ENCODE data around the gene SIAH2. TPM values are rescaled to one million over a fixed set of nuclear protein-coding genes. Genes with fewer than 3 reads are reported as not detected.

SIAH2 gene
- total RNA-seq, 1 experiment from 2014 or later: 17.1 TPM

DNA sequence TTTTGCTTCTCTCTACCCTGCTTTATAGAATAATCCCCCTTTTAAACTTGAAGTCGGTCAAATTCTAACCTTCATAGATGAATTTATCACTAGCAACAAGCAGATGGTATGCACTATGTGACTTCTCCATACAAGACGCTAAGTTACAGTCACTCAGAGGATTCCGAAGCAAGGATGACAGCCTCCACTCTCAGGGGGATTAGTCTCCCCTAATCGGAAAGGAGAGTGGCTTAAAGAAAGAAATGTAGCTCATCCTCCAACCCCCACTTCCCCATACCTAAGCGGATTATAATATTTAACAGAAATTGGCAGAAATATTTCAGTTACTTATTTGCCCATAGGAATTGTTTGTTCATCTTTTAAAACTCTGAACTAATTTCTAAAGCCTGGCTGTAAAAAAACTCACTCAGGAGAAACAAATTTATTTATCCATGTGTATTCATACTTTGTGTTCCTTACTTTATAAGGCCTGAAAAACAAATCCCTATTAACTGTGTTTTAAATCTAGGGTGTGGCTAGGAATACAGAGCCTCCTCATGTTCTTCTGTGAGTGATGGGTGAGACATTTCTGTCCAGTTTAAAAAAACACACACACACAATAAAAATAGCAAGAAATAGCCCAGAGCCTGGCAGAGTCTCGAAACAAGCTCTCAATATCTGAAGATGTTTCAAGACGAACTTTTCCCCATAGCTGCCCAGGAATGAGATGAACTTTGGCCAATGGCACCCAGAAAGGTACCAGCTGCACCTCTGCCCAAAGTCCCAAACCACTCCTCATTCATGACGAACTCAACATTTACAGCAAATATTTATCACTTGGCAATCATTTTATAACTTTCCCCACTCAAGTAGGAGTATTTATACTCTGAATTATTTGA lies 18.7 kb downstream of the SIAH2 start:
- DNase-seq (ENCODE audit: low spot score) (no peak), ATAC-seq (no peak)
- POLR2A ChIA-PET: no interaction called here
- CTCF ChIA-PET: no interaction called here
- H3K36me3 Mint-ChIP-seq: peaks cover 6% of the 10 kb centered on the region; the same call in 1 of the 2 replicates
- TF ChIP-seq EMX1 (CRISPR knock-in tag; IDR thresholded peaks at IDR 0.05) (no peak), HMGA2 (CRISPR knock-in tag; IDR thresholded peaks at IDR 0.05) (no peak), ZNF121 (CRISPR knock-in tag; IDR thresholded peaks at IDR 0.05) (no peak), ZNF396 (CRISPR knock-in tag; IDR thresholded peaks at IDR 0.05; ENCODE audit: borderline replicate concordance) (no peak), GRHL2 (CRISPR knock-in tag; IDR thresholded peaks at IDR 0.05; ENCODE audit: insufficient replicate concordance, severe bottlenecking) (no peak), NFYB (CRISPR knock-in tag; conservative IDR thresholded peaks at IDR 0.05; ENCODE audit: low read depth) (no peak), FOXJ3 (CRISPR knock-in tag; IDR thresholded peaks at IDR 0.05; ENCODE audit: borderline replicate concordance) (no peak), CBFB (CRISPR knock-in tag; IDR thresholded peaks at IDR 0.05; ENCODE audit: low read depth) (no peak), TEAD4 (CRISPR knock-in tag; IDR thresholded peaks at IDR 0.05) (no peak)
- TF ChIP-seq, protein P1, sequence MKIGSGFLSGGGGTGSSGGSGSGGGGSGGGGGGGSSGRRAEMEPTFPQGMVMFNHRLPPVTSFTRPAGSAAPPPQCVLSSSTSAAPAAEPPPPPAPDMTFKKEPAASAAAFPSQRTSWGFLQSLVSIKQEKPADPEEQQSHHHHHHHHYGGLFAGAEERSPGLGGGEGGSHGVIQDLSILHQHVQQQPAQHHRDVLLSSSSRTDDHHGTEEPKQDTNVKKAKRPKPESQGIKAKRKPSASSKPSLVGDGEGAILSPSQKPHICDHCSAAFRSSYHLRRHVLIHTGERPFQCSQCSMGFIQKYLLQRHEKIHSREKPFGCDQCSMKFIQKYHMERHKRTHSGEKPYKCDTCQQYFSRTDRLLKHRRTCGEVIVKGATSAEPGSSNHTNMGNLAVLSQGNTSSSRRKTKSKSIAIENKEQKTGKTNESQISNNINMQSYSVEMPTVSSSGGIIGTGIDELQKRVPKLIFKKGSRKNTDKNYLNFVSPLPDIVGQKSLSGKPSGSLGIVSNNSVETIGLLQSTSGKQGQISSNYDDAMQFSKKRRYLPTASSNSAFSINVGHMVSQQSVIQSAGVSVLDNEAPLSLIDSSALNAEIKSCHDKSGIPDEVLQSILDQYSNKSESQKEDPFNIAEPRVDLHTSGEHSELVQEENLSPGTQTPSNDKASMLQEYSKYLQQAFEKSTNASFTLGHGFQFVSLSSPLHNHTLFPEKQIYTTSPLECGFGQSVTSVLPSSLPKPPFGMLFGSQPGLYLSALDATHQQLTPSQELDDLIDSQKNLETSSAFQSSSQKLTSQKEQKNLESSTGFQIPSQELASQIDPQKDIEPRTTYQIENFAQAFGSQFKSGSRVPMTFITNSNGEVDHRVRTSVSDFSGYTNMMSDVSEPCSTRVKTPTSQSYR (CRISPR knock-in tag; IDR thresholded peaks at IDR 0.05): no peak
- TF ChIP-seq, protein P2, sequence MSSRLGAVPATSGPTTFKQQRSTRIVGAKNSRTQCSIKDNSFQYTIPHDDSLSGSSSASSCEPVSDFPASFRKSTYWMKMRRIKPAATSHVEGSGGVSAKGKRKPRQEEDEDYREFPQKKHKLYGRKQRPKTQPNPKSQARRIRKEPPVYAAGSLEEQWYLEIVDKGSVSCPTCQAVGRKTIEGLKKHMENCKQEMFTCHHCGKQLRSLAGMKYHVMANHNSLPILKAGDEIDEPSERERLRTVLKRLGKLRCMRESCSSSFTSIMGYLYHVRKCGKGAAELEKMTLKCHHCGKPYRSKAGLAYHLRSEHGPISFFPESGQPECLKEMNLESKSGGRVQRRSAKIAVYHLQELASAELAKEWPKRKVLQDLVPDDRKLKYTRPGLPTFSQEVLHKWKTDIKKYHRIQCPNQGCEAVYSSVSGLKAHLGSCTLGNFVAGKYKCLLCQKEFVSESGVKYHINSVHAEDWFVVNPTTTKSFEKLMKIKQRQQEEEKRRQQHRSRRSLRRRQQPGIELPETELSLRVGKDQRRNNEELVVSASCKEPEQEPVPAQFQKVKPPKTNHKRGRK (CRISPR knock-in tag; IDR thresholded peaks at IDR 0.05; ENCODE audit: borderline replicate concordance): no peak
- TF ChIP-seq, protein P3, sequence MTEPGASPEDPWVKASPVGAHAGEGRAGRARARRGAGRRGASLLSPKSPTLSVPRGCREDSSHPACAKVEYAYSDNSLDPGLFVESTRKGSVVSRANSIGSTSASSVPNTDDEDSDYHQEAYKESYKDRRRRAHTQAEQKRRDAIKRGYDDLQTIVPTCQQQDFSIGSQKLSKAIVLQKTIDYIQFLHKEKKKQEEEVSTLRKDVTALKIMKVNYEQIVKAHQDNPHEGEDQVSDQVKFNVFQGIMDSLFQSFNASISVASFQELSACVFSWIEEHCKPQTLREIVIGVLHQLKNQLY (CRISPR knock-in tag; IDR thresholded peaks at IDR 0.05): no peak
- TF ChIP-seq, protein P4, sequence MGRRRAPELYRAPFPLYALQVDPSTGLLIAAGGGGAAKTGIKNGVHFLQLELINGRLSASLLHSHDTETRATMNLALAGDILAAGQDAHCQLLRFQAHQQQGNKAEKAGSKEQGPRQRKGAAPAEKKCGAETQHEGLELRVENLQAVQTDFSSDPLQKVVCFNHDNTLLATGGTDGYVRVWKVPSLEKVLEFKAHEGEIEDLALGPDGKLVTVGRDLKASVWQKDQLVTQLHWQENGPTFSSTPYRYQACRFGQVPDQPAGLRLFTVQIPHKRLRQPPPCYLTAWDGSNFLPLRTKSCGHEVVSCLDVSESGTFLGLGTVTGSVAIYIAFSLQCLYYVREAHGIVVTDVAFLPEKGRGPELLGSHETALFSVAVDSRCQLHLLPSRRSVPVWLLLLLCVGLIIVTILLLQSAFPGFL (CRISPR knock-in tag; IDR thresholded peaks at IDR 0.05; ENCODE audit: borderline replicate concordance): no peak
- TF ChIP-seq, protein P5, sequence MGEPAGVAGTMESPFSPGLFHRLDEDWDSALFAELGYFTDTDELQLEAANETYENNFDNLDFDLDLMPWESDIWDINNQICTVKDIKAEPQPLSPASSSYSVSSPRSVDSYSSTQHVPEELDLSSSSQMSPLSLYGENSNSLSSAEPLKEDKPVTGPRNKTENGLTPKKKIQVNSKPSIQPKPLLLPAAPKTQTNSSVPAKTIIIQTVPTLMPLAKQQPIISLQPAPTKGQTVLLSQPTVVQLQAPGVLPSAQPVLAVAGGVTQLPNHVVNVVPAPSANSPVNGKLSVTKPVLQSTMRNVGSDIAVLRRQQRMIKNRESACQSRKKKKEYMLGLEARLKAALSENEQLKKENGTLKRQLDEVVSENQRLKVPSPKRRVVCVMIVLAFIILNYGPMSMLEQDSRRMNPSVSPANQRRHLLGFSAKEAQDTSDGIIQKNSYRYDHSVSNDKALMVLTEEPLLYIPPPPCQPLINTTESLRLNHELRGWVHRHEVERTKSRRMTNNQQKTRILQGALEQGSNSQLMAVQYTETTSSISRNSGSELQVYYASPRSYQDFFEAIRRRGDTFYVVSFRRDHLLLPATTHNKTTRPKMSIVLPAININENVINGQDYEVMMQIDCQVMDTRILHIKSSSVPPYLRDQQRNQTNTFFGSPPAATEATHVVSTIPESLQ (CRISPR knock-in tag; IDR thresholded peaks at IDR 0.05): no peak
- TF ChIP-seq, protein P6, sequence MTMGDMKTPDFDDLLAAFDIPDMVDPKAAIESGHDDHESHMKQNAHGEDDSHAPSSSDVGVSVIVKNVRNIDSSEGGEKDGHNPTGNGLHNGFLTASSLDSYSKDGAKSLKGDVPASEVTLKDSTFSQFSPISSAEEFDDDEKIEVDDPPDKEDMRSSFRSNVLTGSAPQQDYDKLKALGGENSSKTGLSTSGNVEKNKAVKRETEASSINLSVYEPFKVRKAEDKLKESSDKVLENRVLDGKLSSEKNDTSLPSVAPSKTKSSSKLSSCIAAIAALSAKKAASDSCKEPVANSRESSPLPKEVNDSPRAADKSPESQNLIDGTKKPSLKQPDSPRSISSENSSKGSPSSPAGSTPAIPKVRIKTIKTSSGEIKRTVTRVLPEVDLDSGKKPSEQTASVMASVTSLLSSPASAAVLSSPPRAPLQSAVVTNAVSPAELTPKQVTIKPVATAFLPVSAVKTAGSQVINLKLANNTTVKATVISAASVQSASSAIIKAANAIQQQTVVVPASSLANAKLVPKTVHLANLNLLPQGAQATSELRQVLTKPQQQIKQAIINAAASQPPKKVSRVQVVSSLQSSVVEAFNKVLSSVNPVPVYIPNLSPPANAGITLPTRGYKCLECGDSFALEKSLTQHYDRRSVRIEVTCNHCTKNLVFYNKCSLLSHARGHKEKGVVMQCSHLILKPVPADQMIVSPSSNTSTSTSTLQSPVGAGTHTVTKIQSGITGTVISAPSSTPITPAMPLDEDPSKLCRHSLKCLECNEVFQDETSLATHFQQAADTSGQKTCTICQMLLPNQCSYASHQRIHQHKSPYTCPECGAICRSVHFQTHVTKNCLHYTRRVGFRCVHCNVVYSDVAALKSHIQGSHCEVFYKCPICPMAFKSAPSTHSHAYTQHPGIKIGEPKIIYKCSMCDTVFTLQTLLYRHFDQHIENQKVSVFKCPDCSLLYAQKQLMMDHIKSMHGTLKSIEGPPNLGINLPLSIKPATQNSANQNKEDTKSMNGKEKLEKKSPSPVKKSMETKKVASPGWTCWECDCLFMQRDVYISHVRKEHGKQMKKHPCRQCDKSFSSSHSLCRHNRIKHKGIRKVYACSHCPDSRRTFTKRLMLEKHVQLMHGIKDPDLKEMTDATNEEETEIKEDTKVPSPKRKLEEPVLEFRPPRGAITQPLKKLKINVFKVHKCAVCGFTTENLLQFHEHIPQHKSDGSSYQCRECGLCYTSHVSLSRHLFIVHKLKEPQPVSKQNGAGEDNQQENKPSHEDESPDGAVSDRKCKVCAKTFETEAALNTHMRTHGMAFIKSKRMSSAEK (CRISPR knock-in tag; IDR thresholded peaks at IDR 0.05; ENCODE audit: borderline replicate concordance): no peak
- TF ChIP-seq, protein P7, sequence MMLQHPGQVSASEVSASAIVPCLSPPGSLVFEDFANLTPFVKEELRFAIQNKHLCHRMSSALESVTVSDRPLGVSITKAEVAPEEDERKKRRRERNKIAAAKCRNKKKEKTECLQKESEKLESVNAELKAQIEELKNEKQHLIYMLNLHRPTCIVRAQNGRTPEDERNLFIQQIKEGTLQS (CRISPR knock-in tag; conservative IDR thresholded peaks at IDR 0.05): no peak
- TF ChIP-seq, protein P8, sequence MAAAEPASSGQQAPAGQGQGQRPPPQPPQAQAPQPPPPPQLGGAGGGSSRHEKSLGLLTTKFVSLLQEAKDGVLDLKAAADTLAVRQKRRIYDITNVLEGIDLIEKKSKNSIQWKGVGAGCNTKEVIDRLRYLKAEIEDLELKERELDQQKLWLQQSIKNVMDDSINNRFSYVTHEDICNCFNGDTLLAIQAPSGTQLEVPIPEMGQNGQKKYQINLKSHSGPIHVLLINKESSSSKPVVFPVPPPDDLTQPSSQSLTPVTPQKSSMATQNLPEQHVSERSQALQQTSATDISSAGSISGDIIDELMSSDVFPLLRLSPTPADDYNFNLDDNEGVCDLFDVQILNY (CRISPR knock-in tag; IDR thresholded peaks at IDR 0.05): no peak
- H3K9me3 Mint-ChIP-seq: no peaks in the 10 kb centered on the region
- H3K27me3 Mint-ChIP-seq (ENCODE audit: low read depth): no peaks in the 10 kb centered on the region
- no peak overlapping the region for H3K4me3 Mint-ChIP-seq
- H3K27ac Mint-ChIP-seq: no peak overlapping the region
- peaks cover 5% of the 10 kb centered on the region for H3K4me1 Mint-ChIP-seq

All from WTC11 (cell line).